ENCODE measurements around the gene COPRS.
"Not testable (repeated sequence)": the region's sequence is repeated elsewhere in the genome, so short reads cannot be mapped to it uniquely, and the experiment has no call there.

COPRS gene

GRCh38 chr17:31843070-31843745, 15.8 kb downstream of the COPRS start:
- no peak for DNase-seq

GRCh38 chr17:31842195-31843069, 16.6 kb downstream of the COPRS start:
- peak; percentile 77 for DNase-seq

- no peak for DNase-seq
These were observed 17.2 kb downstream of the COPRS start for GRCh38 chr17:31841850-31842194.

- DNase-seq: no peak
These were observed 20.3 kb downstream of the COPRS start for GRCh38 chr17:31838636-31839225.

GRCh38 chr17:31835984-31836383, 23.1 kb downstream of the COPRS start:
- no peak for DNase-seq

- no peak for DNase-seq
These were observed 24.6 kb downstream of the COPRS start for GRCh38 chr17:31834448-31834847.

GRCh38 chr17:31832746-31833145, 26.3 kb downstream of the COPRS start:
- no peak for DNase-seq

- DNase-seq: no peak
These were observed 27.8 kb downstream of the COPRS start for GRCh38 chr17:31830971-31831858.

- DNase-seq: no peak
These were observed 29.4 kb downstream of the COPRS start for GRCh38 chr17:31829649-31830048.

GRCh38 chr17:31828955-31829354, 30.1 kb downstream of the COPRS start:
- not testable (repeated sequence) for DNase-seq

GRCh38 chr17:31825961-31826691, 32.9 kb downstream of the COPRS start:
- no peak for DNase-seq

- no peak for DNase-seq
These were observed 34.2 kb downstream of the COPRS start for GRCh38 chr17:31824766-31825360.

- no peak for DNase-seq
These were observed 36.0 kb downstream of the COPRS start for GRCh38 chr17:31823014-31823413.

GRCh38 chr17:31820691-31821435, 38.2 kb downstream of the COPRS start:
- DNase-seq: no peak

GRCh38 chr17:31819578-31819977, 39.5 kb downstream of the COPRS start:
- DNase-seq: no peak

- DNase-seq: not testable (repeated sequence)
These were observed 40.2 kb downstream of the COPRS start for GRCh38 chr17:31818863-31819262.

GRCh38 chr17:31815212-31815730, 43.8 kb downstream of the COPRS start:
- DNase-seq: no peak

- DNase-seq: no peak
These were observed 47.9 kb downstream of the COPRS start for GRCh38 chr17:31811101-31811500.

GRCh38 chr17:31809876-31810275, 49.2 kb downstream of the COPRS start:
- DNase-seq: not testable (repeated sequence)

GRCh38 chr17:31808521-31809050, 50.5 kb downstream of the COPRS start:
- no peak for DNase-seq

Measured in NCI-H510A treated with DMSO at 0.1 percent for 48 hours (cell line).